ENCODE data around the gene PCP4. TPM values are rescaled to one million over a fixed set of nuclear protein-coding genes. Genes with fewer than 3 reads are reported as not detected.

PCP4 gene
- total RNA-seq, 2 experiments from 2014 or later: not detected

GRCh38 chr21:39952265-39952664 is 85.0 kb downstream of the PCP4 start:
- no peak overlapping the region for H3K27ac Mint-ChIP-seq
- H3K4me3 Mint-ChIP-seq: no peak overlapping the region
- DNase-seq: no peak
- no peaks in the 10 kb centered on the region for H3K36me3 Mint-ChIP-seq (ENCODE audit: low read depth)
- no peaks in the 10 kb centered on the region for H3K4me1 Mint-ChIP-seq
- no peaks in the 10 kb centered on the region for H3K27me3 Mint-ChIP-seq
- peaks cover 31% of the 10 kb centered on the region for H3K9me3 Mint-ChIP-seq
- POLR2A ChIA-PET: no interaction called here
- CTCF ChIA-PET: no interaction called here

- H3K4me1 Mint-ChIP-seq: no peaks in the 10 kb centered on the region
- no peaks in the 10 kb centered on the region for H3K36me3 Mint-ChIP-seq (ENCODE audit: low read depth)
- no peak for DNase-seq
- H3K9me3 Mint-ChIP-seq: peaks cover 24% of the 10 kb centered on the region
- ChIA-PET CTCF (no interaction called here), POLR2A (no interaction called here)
- H3K4me3 Mint-ChIP-seq: no peak overlapping the region
- no peaks in the 10 kb centered on the region for H3K27me3 Mint-ChIP-seq
- H3K27ac Mint-ChIP-seq: no peak overlapping the region
Observed at GRCh38 chr21:39954570-39954969, 87.3 kb downstream of the PCP4 start.

- CTCF ChIA-PET: no interaction called here
- no peaks in the 10 kb centered on the region for H3K4me1 Mint-ChIP-seq
- no peaks in the 10 kb centered on the region for H3K27me3 Mint-ChIP-seq
- H3K9me3 Mint-ChIP-seq: peaks cover 29% of the 10 kb centered on the region
- peaks cover 2% of the 10 kb centered on the region for H3K36me3 Mint-ChIP-seq (ENCODE audit: low read depth)
- no peak overlapping the region for H3K4me3 Mint-ChIP-seq
- POLR2A ChIA-PET: no interaction called here
- H3K27ac Mint-ChIP-seq: no peak overlapping the region
- DNase-seq: no peak
Observed at GRCh38 chr21:39955326-39955725, 88.1 kb downstream of the PCP4 start.

GRCh38 chr21:39956586-39956985 is 89.3 kb downstream of the PCP4 start:
- peaks cover 21% of the 10 kb centered on the region for H3K9me3 Mint-ChIP-seq

GRCh38 chr21:39958731-39959130 is 91.5 kb downstream of the PCP4 start:
- no peak overlapping the region for H3K27ac Mint-ChIP-seq
- H3K4me3 Mint-ChIP-seq: no peak overlapping the region
- DNase-seq: no peak
- ChIA-PET CTCF (no interaction called here), POLR2A (no interaction called here)
- peaks cover 2% of the 10 kb centered on the region for H3K36me3 Mint-ChIP-seq (ENCODE audit: low read depth)
- no peaks in the 10 kb centered on the region for H3K27me3 Mint-ChIP-seq
- no peaks in the 10 kb centered on the region for H3K4me1 Mint-ChIP-seq
- H3K9me3 Mint-ChIP-seq: peaks cover 23% of the 10 kb centered on the region

More at GRCh38 chr21:39956586-39956985, 89.3 kb downstream of the PCP4 start:
- POLR2A ChIA-PET: no interaction called here
- Mint-ChIP-seq H3K27ac (no peak overlapping the region), H3K36me3 (ENCODE audit: low read depth) (peaks cover 2% of the 10 kb centered on the region), H3K27me3 (no peaks in the 10 kb centered on the region), H3K4me1 (no peaks in the 10 kb centered on the region), H3K4me3 (no peak overlapping the region)
- no peak for DNase-seq
- CTCF ChIA-PET: no interaction called here

- ChIA-PET CTCF (no interaction called here), POLR2A (no interaction called here)
- H3K36me3 Mint-ChIP-seq (ENCODE audit: low read depth): peaks cover 2% of the 10 kb centered on the region
- no peaks in the 10 kb centered on the region for H3K4me1 Mint-ChIP-seq
- no peak overlapping the region for H3K27ac Mint-ChIP-seq
- no peaks in the 10 kb centered on the region for H3K27me3 Mint-ChIP-seq
- H3K9me3 Mint-ChIP-seq: peaks cover 23% of the 10 kb centered on the region
- no peak for DNase-seq
- no peak overlapping the region for H3K4me3 Mint-ChIP-seq
Observed at GRCh38 chr21:39961251-39961650, 94.0 kb downstream of the PCP4 start.

- no peak for DNase-seq
- Mint-ChIP-seq H3K9me3 (peaks cover 29% of the 10 kb centered on the region), H3K4me3 (no peak overlapping the region), H3K27ac (no peak overlapping the region), H3K27me3 (no peaks in the 10 kb centered on the region), H3K4me1 (no peaks in the 10 kb centered on the region), H3K36me3 (ENCODE audit: low read depth) (peaks cover under 1% of the 10 kb centered on the region)
- POLR2A ChIA-PET: no interaction called here
- CTCF ChIA-PET: no interaction called here
Observed at GRCh38 chr21:39965026-39965425, 97.8 kb downstream of the PCP4 start.

- H3K9me3 Mint-ChIP-seq: peaks cover 23% of the 10 kb centered on the region
- CTCF ChIA-PET: no interaction called here
Observed at GRCh38 chr21:39966786-39967185, 99.5 kb downstream of the PCP4 start.

GRCh38 chr21:39968010-39968409 is 100.8 kb downstream of the PCP4 start:
- Mint-ChIP-seq H3K27me3 (no peaks in the 10 kb centered on the region), H3K4me3 (no peak overlapping the region), H3K9me3 (peaks cover 18% of the 10 kb centered on the region), H3K36me3 (ENCODE audit: low read depth) (no peaks in the 10 kb centered on the region), H3K27ac (no peak overlapping the region), H3K4me1 (no peaks in the 10 kb centered on the region)
- no peak for DNase-seq
- ChIA-PET CTCF (no interaction called here), POLR2A (no interaction called here)

More at GRCh38 chr21:39966786-39967185, 99.5 kb downstream of the PCP4 start:
- H3K4me3 Mint-ChIP-seq: no peak overlapping the region
- H3K36me3 Mint-ChIP-seq (ENCODE audit: low read depth): no peaks in the 10 kb centered on the region
- DNase-seq: no peak
- no peaks in the 10 kb centered on the region for H3K27me3 Mint-ChIP-seq
- H3K4me1 Mint-ChIP-seq: no peaks in the 10 kb centered on the region
- H3K27ac Mint-ChIP-seq: no peak overlapping the region
- POLR2A ChIA-PET: no interaction called here

GRCh38 chr21:39969691-39970364 is 102.6 kb downstream of the PCP4 start:
- ChIA-PET CTCF (no interaction called here), POLR2A (no interaction called here)
- Mint-ChIP-seq H3K9me3 (peaks cover 15% of the 10 kb centered on the region), H3K27me3 (no peaks in the 10 kb centered on the region), H3K4me3 (no peak overlapping the region), H3K4me1 (no peaks in the 10 kb centered on the region), H3K27ac (no peak overlapping the region), H3K36me3 (ENCODE audit: low read depth) (no peaks in the 10 kb centered on the region)
- DNase-seq: no peak

- no peak overlapping the region for H3K4me3 Mint-ChIP-seq
- no peaks in the 10 kb centered on the region for H3K27me3 Mint-ChIP-seq
- H3K36me3 Mint-ChIP-seq (ENCODE audit: low read depth): no peaks in the 10 kb centered on the region
- no peak for DNase-seq
- no peak overlapping the region for H3K27ac Mint-ChIP-seq
- no peaks in the 10 kb centered on the region for H3K4me1 Mint-ChIP-seq
- POLR2A ChIA-PET: no interaction called here
- H3K9me3 Mint-ChIP-seq: peaks cover 13% of the 10 kb centered on the region
- CTCF ChIA-PET: no interaction called here
Observed at GRCh38 chr21:39971956-39972355, 104.7 kb downstream of the PCP4 start.

- DNase-seq: no peak
- CTCF ChIA-PET: no interaction called here
- Mint-ChIP-seq H3K27me3 (no peaks in the 10 kb centered on the region), H3K27ac (no peak overlapping the region), H3K4me3 (no peak overlapping the region), H3K4me1 (no peaks in the 10 kb centered on the region), H3K9me3 (peaks cover 10% of the 10 kb centered on the region), H3K36me3 (ENCODE audit: low read depth) (no peaks in the 10 kb centered on the region)
- POLR2A ChIA-PET: no interaction called here
Observed at GRCh38 chr21:39972471-39972870, 105.2 kb downstream of the PCP4 start.

- no peak overlapping the region for H3K4me3 Mint-ChIP-seq
- H3K27ac Mint-ChIP-seq: no peak overlapping the region
- H3K36me3 Mint-ChIP-seq (ENCODE audit: low read depth): no peaks in the 10 kb centered on the region
- ChIA-PET CTCF (no interaction called here), POLR2A (no interaction called here)
- H3K9me3 Mint-ChIP-seq: peaks cover 11% of the 10 kb centered on the region
- no peaks in the 10 kb centered on the region for H3K4me1 Mint-ChIP-seq
- no peak for DNase-seq
- H3K27me3 Mint-ChIP-seq: no peaks in the 10 kb centered on the region
Observed at GRCh38 chr21:39972976-39973770, 105.9 kb downstream of the PCP4 start.

GRCh38 chr21:39976800-39977199 is 109.6 kb downstream of the PCP4 start:
- Mint-ChIP-seq H3K4me3 (no peak overlapping the region), H3K27me3 (no peaks in the 10 kb centered on the region), H3K9me3 (peaks cover 11% of the 10 kb centered on the region), H3K36me3 (ENCODE audit: low read depth) (no peaks in the 10 kb centered on the region), H3K4me1 (no peaks in the 10 kb centered on the region), H3K27ac (no peak overlapping the region)
- ChIA-PET POLR2A (no interaction called here), CTCF (no interaction called here)
- no peak for DNase-seq
